AG20443 (cell line): Measurements from ENCODE around the gene BLVRB.
"Not testable (repeated sequence)": the region's sequence is repeated elsewhere in the genome, so short reads cannot be mapped to it uniquely, and the experiment has no call there.

Source experiments
- DNase-seq: peaks from one replicate; pipeline ENCODE4 v3.0.0; 2012; ENCODE audit warnings: low spot score, mixed read lengths

BLVRB gene

DNA sequence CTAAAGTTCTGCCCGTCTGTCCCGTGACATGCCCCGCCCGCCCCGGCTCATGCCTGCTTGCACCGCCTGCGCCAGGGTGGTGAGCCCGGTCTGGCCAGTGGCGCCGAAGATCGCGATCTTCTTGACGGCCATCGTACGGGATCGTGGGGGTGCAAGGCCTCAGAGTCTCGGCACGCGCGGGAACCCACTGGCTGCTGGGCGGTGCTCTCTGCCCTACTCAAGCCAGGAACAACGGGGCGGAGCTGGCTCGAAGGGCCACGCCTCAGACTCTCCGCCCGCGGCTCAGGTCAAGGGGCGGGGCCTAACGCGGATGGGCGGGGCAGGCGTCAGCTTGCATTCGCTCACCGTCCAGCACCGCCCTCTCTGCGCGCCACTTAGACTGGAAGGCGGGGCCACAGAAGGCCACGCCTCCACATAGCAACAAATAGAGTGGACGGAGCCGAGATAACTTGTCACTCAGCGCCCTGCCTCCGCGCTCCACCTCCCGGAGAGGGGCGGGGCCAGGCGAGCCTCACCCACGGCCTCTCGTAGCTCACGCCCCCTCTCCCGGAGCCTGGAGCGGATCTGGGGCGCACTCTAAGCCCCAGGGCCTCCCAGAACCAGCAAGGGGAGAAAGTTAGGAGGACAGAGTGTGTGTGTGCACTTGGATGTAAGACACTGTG, at the start of gene BLVRB:
BLVRB (minus strand) TSS at position 189 of the 662 bp plus-strand sequence; CDS start at position 132, 57 bp downstream.
- peak; percentile 98 for DNase-seq

DNA sequence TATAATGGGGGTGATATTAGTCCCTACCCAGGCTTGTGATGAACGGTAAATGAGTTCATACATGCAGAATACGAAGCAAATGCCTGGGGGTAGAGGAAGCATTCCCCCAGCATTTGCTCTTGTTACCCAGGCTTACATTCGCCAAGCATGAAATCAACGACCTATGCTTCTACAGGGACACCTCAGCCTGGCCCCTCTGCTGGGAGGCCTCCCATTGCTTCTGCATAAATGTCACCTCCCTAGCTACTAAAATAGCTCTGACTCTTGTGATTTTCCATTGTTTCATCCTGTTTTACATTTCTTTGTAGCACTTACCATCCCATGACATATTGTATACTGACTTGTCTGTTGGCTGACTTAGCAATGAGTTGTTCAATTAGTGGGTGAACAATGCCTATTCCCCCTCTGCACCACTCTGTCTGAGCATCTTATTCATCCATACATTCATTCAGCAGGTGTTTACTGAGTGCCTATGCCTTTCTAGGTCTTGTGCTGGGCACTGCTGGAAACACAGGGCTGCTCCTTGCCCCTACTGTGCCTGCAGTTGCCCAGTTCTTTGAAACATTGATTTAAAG, 48.3 kb upstream of the BLVRB start:
- DNase-seq, result no peak

- DNase-seq, result no peak
Measured at GRCh38 chr19:40513345-40513678, 47.8 kb upstream of the BLVRB start.

GRCh38 chr19:40512473-40513344, 47.2 kb upstream of the BLVRB start:
- peak; percentile 70 for DNase-seq

GRCh38 chr19:40512110-40512472, 46.5 kb upstream of the BLVRB start:
- DNase-seq, result no peak

DNA sequence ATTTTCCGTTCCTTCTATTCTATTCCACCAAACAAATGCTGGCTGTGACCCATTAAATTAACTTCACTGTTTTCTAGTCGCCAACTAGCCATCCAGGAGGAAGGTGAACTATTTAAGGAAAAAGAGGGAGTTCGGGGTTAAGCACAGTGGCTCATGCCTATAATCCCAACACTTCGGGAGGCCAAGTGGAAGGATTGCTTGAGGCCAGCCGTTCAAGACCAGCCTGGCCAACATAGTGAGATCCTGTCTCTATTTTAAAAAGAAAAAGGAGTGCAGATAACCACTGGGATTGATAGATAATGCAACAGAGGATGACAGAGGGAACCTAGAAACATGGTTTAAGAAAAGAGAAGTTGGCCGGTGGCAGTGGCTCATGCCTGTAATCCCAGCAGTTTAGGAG, 45.9 kb upstream of the BLVRB start:
- DNase-seq, result no peak

DNA sequence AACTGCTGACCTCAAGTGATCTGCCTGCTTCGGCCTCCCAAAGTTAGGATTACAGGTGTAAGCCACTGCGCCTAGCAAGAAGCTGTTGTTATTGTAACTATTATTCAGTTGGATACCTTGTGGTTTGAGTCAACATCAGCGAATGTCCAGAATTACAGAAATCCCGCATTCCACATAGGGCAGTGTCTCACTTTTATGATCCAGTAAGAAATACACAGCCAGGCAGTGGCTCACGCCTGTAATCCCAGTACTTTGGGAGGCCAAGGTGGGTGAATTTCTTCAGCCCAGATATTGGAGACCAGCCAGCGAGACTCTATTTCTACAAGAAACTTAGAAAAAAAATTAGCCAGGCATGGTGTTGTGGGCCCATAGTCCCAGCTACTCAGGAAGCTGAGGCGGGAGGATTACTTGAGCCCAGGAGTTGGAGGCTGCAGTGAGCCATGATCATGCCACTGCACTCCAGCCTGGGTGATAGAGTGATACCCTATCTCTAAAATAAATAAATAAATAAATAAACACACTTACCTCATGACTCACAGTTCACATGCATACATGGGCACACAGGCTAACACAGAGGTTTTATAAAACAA, 45.1 kb upstream of the BLVRB start:
- DNase-seq, result no peak

DNA sequence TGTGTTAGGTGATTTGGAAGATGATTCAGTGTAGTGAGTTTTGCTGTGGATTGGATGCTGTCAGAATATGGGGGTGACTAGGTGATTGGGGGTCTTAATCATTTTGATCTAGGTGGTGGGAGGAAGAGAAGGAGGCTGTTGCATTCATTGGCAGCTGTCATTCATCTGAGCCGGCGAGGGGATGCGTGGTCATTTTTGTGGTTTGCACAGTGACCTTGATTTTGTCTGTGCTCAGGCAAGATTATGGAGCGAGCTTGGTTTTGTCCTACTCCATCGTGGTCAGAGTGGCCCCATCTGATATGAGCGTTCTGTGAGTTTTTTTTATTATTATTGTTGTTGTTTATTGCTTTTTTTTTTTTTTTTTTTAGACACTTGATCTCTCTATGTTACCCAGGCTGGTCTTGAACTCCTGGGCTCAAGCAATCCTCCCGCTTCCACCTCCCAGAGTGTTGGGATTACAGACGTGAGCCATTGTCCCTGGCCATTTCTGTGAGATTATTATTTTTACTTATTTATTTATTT, 43.3 kb upstream of the BLVRB start:
- DNase-seq, result no peak

GRCh38 chr19:40507892-40508291, 42.3 kb upstream of the BLVRB start:
- DNase-seq, result no peak

DNA sequence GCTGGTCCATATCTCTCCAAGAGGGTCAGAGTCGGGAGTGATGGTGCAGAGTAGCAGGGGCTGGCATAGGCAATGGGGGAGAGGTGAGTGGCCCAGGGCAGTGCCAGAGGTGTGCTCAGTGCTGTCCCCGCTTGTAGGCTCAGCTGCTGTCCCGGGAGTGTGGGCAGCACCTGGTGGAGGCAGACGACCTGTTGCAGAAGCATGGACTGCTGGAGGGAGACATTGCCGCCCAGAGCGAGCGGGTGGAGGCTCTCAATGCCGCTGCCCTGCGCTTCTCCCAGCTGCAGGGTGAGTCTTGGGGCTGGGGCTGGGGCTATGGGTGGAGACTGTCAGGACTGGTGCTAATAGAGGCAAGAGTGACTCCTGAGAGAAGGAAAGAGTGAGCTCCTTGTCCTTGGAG, 40.6 kb upstream of the BLVRB start:
- DNase-seq, result no peak

DNA sequence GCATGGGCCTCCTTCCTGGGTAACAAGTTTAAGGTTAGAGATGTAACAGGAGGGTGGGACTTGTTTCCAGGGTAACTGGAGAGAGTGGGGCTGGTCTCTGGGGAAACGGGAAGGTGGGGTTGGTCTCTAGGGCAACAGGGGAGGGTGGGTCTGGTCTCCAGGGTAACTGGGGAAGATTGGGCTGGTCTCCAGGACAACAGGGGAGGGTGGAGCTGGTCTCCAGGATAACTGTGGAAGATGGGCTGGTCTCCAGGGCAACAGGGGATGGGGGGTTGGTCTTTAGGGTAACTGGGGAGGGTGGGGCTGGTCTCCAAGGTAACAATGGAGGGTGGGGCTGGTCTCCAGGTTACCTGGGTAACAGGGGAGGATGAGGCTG, 37.8 kb upstream of the BLVRB start:
- DNase-seq, result no peak

DNA sequence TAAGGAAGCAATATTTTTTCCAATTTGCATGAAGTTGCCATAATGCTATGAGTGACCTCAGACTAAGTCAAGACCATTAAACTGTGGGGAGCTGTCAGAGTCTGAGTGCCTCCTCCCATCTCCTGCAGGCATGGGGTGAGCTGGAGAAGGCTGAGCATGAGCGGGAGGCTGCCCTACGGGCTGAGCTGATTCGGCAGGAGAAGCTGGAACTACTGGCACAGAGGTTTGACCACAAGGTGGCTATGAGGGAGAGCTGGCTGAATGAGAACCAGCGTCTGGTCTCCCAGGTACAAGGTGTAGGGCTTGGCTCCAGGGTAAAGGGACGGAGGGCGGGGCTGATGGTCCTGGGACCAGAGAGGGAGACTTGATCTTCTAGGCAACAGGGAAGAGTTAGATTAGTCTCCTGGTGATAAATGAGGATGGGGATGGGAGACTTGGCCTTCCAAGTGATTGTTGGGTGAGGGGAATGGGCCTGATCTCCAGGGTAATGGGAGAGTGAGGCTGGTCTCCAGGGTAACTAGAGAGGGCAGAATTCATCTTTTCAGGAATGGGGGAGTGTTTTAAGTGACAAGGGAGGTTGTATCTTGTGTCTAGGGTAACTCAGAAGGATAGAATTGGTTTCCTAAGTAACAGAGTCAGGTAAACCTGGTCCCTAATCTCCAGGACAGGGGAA, 37.2 kb upstream of the BLVRB start:
- no peak for DNase-seq

DNA sequence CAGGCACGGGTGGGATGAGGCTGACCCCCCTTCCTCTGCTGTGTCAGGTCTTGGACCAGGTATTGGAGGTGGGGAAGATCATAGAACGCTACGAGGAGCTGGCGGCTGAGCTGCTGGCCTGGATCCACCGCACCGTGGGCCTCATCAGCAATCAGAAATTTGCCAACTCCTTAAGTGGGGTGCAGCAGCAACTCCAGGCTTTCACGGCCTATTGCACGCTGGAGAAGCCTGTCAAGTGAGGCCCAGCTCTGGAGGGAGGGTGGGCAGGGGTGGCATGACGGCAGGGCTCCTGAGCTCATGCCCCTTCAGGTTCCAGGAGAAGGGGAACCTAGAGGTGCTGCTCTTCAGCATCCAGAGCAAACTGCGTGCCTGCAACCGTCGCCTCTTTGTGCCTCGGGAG, 36.5 kb upstream of the BLVRB start:
- no peak for DNase-seq

DNA sequence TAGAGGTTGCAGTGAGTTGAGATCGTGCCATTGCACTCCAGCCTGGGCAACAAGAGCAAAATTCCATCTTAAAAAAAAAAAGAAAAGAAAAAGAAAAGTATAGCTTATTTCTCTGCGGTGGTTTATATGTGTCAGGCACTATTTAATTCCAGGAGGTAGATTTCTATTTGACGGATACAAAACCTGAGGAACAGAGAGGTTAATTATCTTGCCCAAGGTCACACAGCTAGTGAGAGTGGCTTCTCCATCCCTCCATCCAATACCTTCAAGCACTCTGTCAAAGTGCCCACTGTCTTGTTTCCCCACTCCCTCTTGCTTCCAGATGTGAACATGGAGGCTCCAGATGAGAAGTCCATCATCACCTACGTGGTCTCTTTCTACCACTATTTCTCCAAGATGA, 36.1 kb upstream of the BLVRB start:
- no peak for DNase-seq

DNA sequence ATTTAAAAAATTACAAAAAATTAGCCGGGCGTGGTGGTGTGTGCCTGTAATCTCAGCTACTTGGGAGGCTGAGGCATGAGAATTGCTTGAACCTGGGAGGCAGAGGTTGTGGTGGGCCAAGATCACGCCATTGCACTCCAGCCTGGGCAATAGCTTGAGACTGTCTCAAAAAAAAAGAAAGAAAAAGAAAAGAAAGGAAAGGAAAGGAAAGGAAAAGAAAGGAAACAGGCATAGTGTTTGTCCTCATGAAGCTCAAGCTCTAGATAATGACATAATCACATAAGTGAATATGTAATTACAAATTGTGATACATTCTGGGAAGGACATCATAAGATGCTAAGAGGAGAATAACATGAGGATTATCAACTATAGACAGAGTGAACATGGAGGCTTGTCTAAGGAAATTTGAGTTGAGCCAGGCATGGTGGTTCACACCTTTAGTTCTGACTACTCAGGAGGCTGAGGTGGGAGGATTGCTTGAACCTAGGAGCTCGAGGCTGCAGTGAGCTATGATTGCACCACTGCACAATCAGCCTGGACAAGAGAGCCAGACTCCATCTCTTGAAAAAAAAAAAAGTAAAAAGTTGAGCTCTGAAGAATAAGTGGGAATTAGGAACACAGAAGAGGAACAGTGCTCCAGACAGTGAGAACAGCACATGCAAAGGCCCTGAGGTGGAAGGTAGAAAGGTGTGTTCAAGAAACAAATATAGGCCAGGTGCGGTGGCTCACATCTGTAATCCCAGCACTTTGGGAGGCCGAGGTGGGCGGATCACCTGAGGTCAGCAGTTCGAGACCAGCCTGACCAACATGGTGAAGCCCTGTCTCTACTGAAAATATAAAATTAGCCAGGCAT, 35.4 kb upstream of the BLVRB start:
- DNase-seq, result not testable (repeated sequence)

GRCh38 chr19:40499320-40499719, 33.8 kb upstream of the BLVRB start:
- DNase-seq, result no peak

DNA sequence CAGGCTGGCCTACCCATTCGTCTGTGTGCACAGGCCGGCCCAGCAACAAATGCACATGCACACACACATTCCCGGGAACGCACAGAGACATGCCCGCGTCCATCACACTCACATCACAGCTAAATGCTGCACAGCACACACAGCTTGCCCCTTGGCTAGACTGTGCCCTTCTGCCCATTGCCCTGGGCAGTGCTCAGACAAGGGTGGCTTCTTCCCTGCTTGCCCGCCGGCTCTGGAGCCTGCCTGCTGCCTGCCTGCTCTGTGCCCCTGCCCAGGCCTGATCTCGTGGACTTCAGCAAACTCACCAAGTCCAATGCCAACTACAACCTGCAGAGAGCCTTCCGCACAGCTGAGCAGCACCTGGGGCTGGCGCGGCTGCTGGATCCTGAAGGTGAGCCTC, 31.7 kb upstream of the BLVRB start:
- no peak for DNase-seq

DNA sequence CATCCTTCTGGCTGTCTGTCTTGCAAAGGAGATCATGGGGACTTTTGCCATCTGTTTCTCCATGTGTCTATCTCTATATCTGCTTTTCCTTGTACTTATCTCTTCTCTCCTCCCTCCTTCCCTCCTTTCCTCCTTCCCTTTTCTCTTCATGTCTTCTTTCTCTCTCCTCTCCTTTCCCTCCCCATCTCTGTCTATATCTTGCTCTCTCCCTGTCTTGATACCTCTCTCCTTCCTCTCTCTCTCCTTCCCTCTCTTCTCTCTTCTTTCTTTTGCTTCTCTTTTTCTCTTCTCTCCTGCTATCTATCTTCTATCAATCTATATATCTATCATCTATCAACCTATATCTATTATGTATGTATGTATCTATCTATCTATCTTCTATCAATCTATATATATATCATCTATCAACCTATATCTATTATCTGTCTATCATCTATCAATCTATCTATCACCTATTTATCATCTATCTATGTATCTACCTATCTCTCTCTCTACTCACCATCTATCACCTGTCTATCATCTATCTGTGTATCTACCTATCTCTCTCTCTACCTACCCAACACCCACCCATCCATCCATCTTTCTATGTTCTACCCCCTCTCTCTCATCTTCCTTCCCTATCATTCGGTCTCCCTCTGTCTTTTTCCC, 28.8 kb upstream of the BLVRB start:
- no peak for DNase-seq

DNA sequence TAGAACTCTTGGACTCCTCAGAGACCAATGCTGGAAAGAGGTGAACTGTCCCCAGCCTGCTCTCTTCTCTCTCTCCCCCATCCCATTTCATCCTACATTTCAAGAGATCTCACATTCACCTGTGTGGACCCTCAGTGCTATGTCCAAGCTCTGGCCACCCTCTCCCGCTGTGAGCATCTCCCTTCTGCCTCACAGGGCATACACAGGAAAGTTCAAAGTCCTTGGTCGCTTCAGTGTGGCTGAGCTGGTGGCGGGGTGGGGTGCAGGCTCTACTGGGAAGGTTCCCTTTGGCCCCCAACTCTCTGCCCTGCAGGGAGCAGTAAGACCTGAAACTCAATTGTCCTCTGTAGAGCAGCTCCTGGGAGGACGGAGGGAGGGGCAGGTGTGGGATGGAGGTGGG, 28.2 kb upstream of the BLVRB start:
- no peak for DNase-seq

- DNase-seq, result no peak
Measured at GRCh38 chr19:40492274-40492673, 26.7 kb upstream of the BLVRB start.

DNA sequence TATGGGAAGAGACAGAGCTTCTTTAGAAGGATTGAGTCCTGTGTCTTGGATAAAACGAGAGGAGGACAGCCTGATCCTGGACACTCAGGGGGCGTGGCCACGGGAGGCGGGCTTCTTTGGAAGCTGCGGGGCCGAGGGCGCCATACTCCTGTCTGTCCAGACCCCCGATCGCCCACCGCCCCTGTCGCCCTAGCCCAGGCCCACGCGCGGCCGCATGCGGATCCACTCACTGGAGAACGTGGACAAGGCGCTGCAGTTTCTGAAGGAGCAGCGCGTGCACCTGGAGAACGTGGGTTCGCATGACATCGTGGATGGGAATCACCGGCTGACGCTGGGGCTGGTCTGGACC, 24.3 kb upstream of the BLVRB start:
- no peak for DNase-seq
